SK-N-SH treated with all-trans-retinoic acid at 6 μM for 48 hours (cell line): ENCODE results near the gene WARS2.

Experiments
- ATAC-seq: fragments of 200-7000 bp; cut with Tn5 transposase; 3 replicates; pipeline ENCODE4 v1.9.1; 2020; ENCODE audit warnings: mild to moderate bottlenecking, moderate library complexity
- ARNTL ChIP-seq: fragments of 450-650 bp; formaldehyde crosslinking; IDR thresholded peaks from 2 replicates; pipeline ENCODE4 v1.5.0; 2020; ENCODE audit warnings: low read depth, mild to moderate bottlenecking, moderate library complexity, borderline replicate concordance
- CSDC2 ChIP-seq: fragments of 250-450 bp; sonication (Bioruptor Pico); IDR thresholded peaks from 2 replicates; pipeline ENCODE4 v1.5.0; 2020; ENCODE audit warnings: mild to moderate bottlenecking, moderate library complexity
- ESRRG ChIP-seq: fragments of 250-450 bp; sonication (Bioruptor Pico); IDR thresholded peaks from 2 replicates; pipeline ENCODE4 v1.6.1; 2021; ENCODE audit warnings: mild to moderate bottlenecking
- GLIS3 ChIP-seq: fragments of 250-450 bp; sonication (Bioruptor Pico); IDR thresholded peaks from 2 replicates; pipeline ENCODE4 v1.5.0; 2020; ENCODE audit warnings: mild to moderate bottlenecking, moderate library complexity
- ISL1 ChIP-seq: fragments of 250-450 bp; sonication (Bioruptor Pico); IDR thresholded peaks from 2 replicates; pipeline ENCODE4 v2.1.2; 2022; ENCODE audit warnings: mild to moderate bottlenecking, moderate library complexity
- OSR1 ChIP-seq: fragments of 250-450 bp; sonication (Bioruptor Pico); IDR thresholded peaks from 2 replicates; pipeline ENCODE4 v1.8.0; 2022; ENCODE audit warnings: moderate library complexity, mild to moderate bottlenecking, inconsistent platforms
- PPARA ChIP-seq: fragments of 250-450 bp; sonication (Bioruptor Pico); IDR thresholded peaks from 2 replicates; pipeline ENCODE4 v1.5.0; 2020; ENCODE audit warnings: mild to moderate bottlenecking, borderline replicate concordance
- RARB ChIP-seq: fragments of 250-450 bp; sonication (Bioruptor Pico); IDR thresholded peaks from 2 replicates; pipeline ENCODE4 v1.8.0; 2021; ENCODE audit warnings: mild to moderate bottlenecking, moderate library complexity
- SNAI2 ChIP-seq: fragments of 250-450 bp; sonication (Bioruptor Pico); IDR thresholded peaks from 2 replicates; pipeline ENCODE4 v1.5.0; 2020; ENCODE audit warnings: mild to moderate bottlenecking, moderate library complexity
- TCF4 ChIP-seq: fragments of 250-450 bp; sonication (Bioruptor Pico); IDR thresholded peaks from 2 replicates; pipeline ENCODE4 v1.8.0; 2021; ENCODE audit warnings: mild to moderate bottlenecking, moderate library complexity, borderline replicate concordance
- TOX ChIP-seq: fragments of 250-450 bp; sonication (Bioruptor Pico); IDR thresholded peaks from 2 replicates; pipeline ENCODE4 v1.8.0; 2021; ENCODE audit warnings: mild to moderate bottlenecking, moderate library complexity, borderline replicate concordance
- ZFP3 ChIP-seq: fragments of 250-450 bp; sonication (Bioruptor Pico); IDR thresholded peaks from 2 replicates; pipeline ENCODE4 v1.5.0; 2020; ENCODE audit warnings: mild to moderate bottlenecking, moderate library complexity
- ZNF565 ChIP-seq: fragments of 450-650 bp; formaldehyde crosslinking; conservative IDR thresholded peaks from 2 replicates; pipeline ENCODE4 v1.5.0; 2020; ENCODE audit warnings: low read depth, mild to moderate bottlenecking, moderate library complexity
- ZNF8 ChIP-seq: fragments of 450-650 bp; formaldehyde crosslinking; IDR thresholded peaks from 2 replicates; pipeline ENCODE4 v1.5.0; 2020; ENCODE audit warnings: mild to moderate bottlenecking, moderate library complexity
- TF ChIP-seq, protein P1 (sequence below): fragments of 250-450 bp; sonication (Bioruptor Pico); IDR thresholded peaks from 2 replicates; pipeline ENCODE4 v1.5.0; 2020; ENCODE audit warnings: mild to moderate bottlenecking, moderate library complexity
- TF ChIP-seq, protein P2 (sequence below): fragments of 250-450 bp; sonication (Bioruptor Pico); IDR thresholded peaks from 2 replicates; pipeline ENCODE4 v1.5.1; 2020; ENCODE audit warnings: low read depth, mild to moderate bottlenecking, moderate library complexity
- TF ChIP-seq, protein P3 (sequence below): fragments of 250-450 bp; sonication (Bioruptor Pico); IDR thresholded peaks from 2 replicates; pipeline ENCODE4 v1.8.0; 2020; ENCODE audit warnings: mild to moderate bottlenecking, moderate library complexity, borderline replicate concordance
- TF ChIP-seq, protein P4 (sequence below): fragments of 250-450 bp; sonication (Bioruptor Pico); IDR thresholded peaks from 2 replicates; pipeline ENCODE4 v1.8.0; 2021; ENCODE audit warnings: low read depth, mild to moderate bottlenecking, moderate library complexity, borderline replicate concordance
- TF ChIP-seq, protein P5 (sequence below): fragments of 250-450 bp; sonication (Bioruptor Pico); IDR thresholded peaks from 2 replicates; pipeline ENCODE4 v1.5.1; 2021; ENCODE audit warnings: mild to moderate bottlenecking, moderate library complexity

Gene WARS2

DNA sequence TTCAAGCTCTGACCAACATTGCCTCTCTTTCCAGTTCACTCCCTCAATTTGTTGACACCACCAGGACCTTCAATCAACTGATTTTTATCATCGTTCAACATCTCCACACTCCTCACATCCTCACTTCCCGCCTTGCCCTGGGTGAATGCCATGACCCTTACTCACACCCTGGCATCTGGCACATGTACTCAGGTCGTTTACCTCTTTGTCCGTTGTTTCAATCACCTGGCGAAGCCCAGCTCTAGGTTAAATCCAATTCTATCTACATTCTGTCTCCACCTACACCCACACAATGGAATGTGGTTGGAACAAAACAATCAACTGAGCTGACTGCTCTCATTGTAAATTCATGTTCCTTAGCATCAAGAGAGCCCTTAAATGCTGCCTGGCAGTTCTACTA, 128.1 kb downstream of the WARS2 start (continued):
- TF ChIP-seq, protein P1, sequence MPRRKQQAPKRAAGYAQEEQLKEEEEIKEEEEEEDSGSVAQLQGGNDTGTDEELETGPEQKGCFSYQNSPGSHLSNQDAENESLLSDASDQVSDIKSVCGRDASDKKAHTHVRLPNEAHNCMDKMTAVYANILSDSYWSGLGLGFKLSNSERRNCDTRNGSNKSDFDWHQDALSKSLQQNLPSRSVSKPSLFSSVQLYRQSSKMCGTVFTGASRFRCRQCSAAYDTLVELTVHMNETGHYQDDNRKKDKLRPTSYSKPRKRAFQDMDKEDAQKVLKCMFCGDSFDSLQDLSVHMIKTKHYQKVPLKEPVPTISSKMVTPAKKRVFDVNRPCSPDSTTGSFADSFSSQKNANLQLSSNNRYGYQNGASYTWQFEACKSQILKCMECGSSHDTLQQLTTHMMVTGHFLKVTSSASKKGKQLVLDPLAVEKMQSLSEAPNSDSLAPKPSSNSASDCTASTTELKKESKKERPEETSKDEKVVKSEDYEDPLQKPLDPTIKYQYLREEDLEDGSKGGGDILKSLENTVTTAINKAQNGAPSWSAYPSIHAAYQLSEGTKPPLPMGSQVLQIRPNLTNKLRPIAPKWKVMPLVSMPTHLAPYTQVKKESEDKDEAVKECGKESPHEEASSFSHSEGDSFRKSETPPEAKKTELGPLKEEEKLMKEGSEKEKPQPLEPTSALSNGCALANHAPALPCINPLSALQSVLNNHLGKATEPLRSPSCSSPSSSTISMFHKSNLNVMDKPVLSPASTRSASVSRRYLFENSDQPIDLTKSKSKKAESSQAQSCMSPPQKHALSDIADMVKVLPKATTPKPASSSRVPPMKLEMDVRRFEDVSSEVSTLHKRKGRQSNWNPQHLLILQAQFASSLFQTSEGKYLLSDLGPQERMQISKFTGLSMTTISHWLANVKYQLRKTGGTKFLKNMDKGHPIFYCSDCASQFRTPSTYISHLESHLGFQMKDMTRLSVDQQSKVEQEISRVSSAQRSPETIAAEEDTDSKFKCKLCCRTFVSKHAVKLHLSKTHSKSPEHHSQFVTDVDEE (CRISPR knock-in tag), result no peak
- TF ChIP-seq ZNF8 (CRISPR knock-in tag) (no peak), ESRRG (no peak), TCF4 (CRISPR knock-in tag) (no peak)

DNA sequence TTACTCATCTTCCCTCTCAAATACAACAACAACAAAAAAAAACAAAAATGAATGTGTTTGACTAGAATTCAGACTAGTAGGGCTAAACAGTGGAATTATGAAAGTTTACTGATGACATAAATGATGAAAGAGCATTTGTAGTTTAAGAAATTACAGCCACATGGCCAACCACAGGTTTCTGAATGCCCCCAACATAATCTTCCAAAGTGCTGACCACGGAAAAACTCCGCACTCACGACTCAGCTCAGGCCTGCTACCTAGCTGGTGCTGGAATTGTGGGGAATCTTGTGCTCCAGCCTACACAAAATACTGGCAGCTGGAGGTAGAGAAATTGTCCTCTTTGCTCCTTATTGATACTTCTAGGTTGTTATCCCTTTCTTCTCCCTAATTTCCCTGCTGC, 128.7 kb downstream of the WARS2 start:
- TF ChIP-seq GLIS3 (no peak), RARB (CRISPR knock-in tag) (no peak), CSDC2 (no peak), PPARA (no peak), SNAI2 (CRISPR knock-in tag) (no peak), TCF4 (CRISPR knock-in tag) (no peak), ESRRG (no peak), ZFP3 (CRISPR knock-in tag) (no peak), OSR1 (no peak), ZNF8 (CRISPR knock-in tag) (no peak), ZNF565 (CRISPR knock-in tag) (no peak), ARNTL (no peak)
- TF ChIP-seq, protein P2, sequence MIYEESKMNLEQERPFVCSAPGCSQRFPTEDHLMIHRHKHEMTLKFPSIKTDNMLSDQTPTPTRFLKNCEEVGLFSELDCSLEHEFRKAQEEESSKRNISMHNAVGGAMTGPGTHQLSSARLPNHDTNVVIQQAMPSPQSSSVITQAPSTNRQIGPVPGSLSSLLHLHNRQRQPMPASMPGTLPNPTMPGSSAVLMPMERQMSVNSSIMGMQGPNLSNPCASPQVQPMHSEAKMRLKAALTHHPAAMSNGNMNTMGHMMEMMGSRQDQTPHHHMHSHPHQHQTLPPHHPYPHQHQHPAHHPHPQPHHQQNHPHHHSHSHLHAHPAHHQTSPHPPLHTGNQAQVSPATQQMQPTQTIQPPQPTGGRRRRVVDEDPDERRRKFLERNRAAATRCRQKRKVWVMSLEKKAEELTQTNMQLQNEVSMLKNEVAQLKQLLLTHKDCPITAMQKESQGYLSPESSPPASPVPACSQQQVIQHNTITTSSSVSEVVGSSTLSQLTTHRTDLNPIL (CRISPR knock-in tag), result no peak
- TF ChIP-seq, protein P1 (CRISPR knock-in tag), result no peak
- TF ChIP-seq, protein P3, sequence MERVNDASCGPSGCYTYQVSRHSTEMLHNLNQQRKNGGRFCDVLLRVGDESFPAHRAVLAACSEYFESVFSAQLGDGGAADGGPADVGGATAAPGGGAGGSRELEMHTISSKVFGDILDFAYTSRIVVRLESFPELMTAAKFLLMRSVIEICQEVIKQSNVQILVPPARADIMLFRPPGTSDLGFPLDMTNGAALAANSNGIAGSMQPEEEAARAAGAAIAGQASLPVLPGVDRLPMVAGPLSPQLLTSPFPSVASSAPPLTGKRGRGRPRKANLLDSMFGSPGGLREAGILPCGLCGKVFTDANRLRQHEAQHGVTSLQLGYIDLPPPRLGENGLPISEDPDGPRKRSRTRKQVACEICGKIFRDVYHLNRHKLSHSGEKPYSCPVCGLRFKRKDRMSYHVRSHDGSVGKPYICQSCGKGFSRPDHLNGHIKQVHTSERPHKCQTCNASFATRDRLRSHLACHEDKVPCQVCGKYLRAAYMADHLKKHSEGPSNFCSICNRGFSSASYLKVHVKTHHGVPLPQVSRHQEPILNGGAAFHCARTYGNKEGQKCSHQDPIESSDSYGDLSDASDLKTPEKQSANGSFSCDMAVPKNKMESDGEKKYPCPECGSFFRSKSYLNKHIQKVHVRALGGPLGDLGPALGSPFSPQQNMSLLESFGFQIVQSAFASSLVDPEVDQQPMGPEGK (CRISPR knock-in tag), result no peak
- TF ChIP-seq, protein P4, sequence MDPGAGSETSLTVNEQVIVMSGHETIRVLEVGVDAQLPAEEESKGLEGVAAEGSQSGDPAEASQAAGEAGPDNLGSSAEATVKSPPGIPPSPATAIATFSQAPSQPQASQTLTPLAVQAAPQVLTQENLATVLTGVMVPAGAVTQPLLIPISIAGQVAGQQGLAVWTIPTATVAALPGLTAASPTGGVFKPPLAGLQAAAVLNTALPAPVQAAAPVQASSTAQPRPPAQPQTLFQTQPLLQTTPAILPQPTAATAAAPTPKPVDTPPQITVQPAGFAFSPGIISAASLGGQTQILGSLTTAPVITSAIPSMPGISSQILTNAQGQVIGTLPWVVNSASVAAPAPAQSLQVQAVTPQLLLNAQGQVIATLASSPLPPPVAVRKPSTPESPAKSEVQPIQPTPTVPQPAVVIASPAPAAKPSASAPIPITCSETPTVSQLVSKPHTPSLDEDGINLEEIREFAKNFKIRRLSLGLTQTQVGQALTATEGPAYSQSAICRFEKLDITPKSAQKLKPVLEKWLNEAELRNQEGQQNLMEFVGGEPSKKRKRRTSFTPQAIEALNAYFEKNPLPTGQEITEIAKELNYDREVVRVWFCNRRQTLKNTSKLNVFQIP (CRISPR knock-in tag), result no peak
- TF ChIP-seq, protein P5, sequence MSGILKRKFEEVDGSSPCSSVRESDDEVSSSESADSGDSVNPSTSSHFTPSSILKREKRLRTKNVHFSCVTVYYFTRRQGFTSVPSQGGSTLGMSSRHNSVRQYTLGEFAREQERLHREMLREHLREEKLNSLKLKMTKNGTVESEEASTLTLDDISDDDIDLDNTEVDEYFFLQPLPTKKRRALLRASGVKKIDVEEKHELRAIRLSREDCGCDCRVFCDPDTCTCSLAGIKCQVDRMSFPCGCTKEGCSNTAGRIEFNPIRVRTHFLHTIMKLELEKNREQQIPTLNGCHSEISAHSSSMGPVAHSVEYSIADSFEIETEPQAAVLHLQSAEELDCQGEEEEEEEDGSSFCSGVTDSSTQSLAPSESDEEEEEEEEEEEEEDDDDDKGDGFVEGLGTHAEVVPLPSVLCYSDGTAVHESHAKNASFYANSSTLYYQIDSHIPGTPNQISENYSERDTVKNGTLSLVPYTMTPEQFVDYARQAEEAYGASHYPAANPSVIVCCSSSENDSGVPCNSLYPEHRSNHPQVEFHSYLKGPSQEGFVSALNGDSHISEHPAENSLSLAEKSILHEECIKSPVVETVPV, result no peak
- ATAC-seq, result no peak

DNA sequence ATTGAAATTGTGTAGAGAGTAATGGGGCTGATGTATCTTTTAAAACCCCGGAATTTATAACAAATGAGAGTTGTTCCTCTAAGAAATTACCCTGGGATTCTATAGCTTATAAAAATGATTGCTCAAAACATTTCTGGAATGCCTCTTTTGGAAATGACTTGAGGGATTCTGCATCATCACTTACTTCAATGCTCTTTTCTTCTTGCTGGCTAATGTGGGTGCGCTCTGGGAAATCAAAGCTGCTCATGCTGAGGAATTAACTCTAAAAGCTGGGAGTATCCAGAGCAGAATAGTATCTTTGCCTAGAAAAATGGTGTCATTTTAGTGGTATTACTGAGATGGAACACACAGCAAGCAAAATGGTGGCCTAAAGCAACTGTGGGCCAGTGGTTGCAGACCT, 129.3 kb downstream of the WARS2 start:
- ATAC-seq, result no peak
- TF ChIP-seq CSDC2 (no peak), GLIS3 (no peak), ESRRG (no peak), ISL1 (CRISPR knock-in tag) (no peak), ZNF565 (CRISPR knock-in tag) (no peak), RARB (CRISPR knock-in tag) (no peak), SNAI2 (CRISPR knock-in tag) (no peak), OSR1 (no peak), ARNTL (no peak), PPARA (no peak), TOX (CRISPR knock-in tag) (no peak)
- TF ChIP-seq, protein P3 (CRISPR knock-in tag), result no peak
- TF ChIP-seq, protein P5, result no peak
- TF ChIP-seq, protein P2 (CRISPR knock-in tag), result no peak
- TF ChIP-seq, all 23 proteins: peak for 0
